ENCODE measurements around the gene CRELD2.

- TF ChIP-seq POLR2AphosphoS5 (IDR thresholded peaks at IDR 0.05; ENCODE audit: borderline replicate concordance, low read depth, low read length) = no peak
- TF ChIP-seq EZH2 (IDR thresholded peaks at IDR 0.05) = no peak
Measured at GRCh38 chr22:49883294-49883640, 35.2 kb upstream of the CRELD2 start.

All from SK-N-MC (cell line).